ENCODE results near the gene ANKH. TPM values are rescaled to one million over a fixed set of nuclear protein-coding genes. Genes with fewer than 3 reads are reported as not detected.

ANKH gene
- polyA plus RNA-seq, 1 experiment = 14.2 TPM

DNA sequence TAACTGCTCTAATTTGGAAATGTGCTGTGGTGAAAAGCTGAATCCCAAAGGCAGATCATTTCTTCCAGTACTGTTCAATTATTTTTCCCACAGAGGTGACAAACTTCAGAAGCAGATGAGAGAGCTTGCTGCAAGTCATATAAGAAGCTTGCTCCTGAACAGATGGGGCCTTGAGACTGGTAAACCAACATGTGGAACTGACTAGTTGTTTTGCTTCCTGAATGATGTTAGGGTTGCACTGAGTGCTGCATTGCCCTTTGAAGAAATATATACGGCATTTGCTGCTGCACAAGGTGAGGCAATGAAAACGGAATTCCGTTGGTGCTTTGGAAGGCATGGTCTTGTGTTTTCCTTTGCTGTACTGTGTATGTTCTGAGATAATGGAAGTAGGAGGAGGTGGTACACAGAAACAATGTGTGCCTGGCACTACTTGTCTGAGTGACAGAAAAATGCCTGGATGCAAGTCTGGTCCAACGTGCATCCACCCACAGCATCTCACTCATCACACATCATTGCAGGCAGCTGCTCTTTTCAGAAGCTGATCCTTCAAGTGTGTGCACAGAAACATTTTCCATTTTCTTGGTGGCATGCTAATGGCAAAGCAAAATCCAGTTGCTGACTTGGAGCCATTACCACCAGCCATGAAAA lies 76.9 kb downstream of the ANKH start:
- H3K27ac ChIP-seq (ENCODE audit: low read depth, low read length) = no peak overlapping the region
- POLR2A ChIA-PET = no interaction called here
- H3K27me3 ChIP-seq (ENCODE audit: control insufficient read depth, insufficient read depth, low read length) = no peaks in the 10 kb centered on the region
- DNase-seq (ENCODE audit: low read depth, low spot score) = no peak
- no peak overlapping the region for H3K4me3 ChIP-seq (ENCODE audit: low read depth, low read length)
- TF ChIP-seq, protein P1, sequence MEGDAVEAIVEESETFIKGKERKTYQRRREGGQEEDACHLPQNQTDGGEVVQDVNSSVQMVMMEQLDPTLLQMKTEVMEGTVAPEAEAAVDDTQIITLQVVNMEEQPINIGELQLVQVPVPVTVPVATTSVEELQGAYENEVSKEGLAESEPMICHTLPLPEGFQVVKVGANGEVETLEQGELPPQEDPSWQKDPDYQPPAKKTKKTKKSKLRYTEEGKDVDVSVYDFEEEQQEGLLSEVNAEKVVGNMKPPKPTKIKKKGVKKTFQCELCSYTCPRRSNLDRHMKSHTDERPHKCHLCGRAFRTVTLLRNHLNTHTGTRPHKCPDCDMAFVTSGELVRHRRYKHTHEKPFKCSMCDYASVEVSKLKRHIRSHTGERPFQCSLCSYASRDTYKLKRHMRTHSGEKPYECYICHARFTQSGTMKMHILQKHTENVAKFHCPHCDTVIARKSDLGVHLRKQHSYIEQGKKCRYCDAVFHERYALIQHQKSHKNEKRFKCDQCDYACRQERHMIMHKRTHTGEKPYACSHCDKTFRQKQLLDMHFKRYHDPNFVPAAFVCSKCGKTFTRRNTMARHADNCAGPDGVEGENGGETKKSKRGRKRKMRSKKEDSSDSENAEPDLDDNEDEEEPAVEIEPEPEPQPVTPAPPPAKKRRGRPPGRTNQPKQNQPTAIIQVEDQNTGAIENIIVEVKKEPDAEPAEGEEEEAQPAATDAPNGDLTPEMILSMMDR (IDR thresholded peaks at IDR 0.05; ENCODE audit: low read depth, low read length) = no peak
- CTCF ChIA-PET = interaction anchor here (1.2 kb wide), 1 partner anchor 209 kb away, joined by 3 read pairs; no protein-coding TSS in a partner anchor
- H3K9me3 ChIP-seq (ENCODE audit: control insufficient read depth, insufficient read depth, low read length) = no peaks in the 10 kb centered on the region

DNA sequence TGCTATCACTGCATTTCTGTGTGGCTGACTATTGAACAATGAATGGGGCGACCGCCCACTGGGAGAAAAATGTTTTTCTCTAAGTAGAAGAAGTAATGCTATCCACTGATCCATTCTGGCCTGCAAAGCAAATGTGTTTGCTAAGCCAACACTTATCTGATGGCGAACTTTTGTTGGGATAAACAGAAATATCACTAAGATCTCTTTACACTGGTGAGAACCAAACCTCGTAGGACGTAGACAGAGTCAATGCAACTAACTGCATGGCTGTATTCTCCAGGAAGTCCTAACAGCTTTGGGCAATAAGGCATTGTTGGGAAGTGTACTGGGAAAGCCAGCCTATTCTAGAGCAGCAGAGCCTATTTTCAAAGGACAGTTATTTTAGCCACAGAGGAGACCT lies 77.7 kb downstream of the ANKH start:
- no peak for DNase-seq (ENCODE audit: low read depth, low spot score)
- no peaks in the 10 kb centered on the region for H3K27me3 ChIP-seq (ENCODE audit: control insufficient read depth, insufficient read depth, low read length)
- ChIA-PET CTCF (interaction anchor here (1.2 kb wide), 1 partner anchor 210 kb away, joined by 3 read pairs; no protein-coding TSS in a partner anchor), POLR2A (no interaction called here)
- H3K27ac ChIP-seq (ENCODE audit: low read depth, low read length) = no peak overlapping the region
- H3K9me3 ChIP-seq (ENCODE audit: control insufficient read depth, insufficient read depth, low read length) = no peaks in the 10 kb centered on the region
- H3K4me3 ChIP-seq (ENCODE audit: low read depth, low read length) = no peak overlapping the region
- TF ChIP-seq, protein P1 (IDR thresholded peaks at IDR 0.05; ENCODE audit: low read depth, low read length) = no peak

DNA sequence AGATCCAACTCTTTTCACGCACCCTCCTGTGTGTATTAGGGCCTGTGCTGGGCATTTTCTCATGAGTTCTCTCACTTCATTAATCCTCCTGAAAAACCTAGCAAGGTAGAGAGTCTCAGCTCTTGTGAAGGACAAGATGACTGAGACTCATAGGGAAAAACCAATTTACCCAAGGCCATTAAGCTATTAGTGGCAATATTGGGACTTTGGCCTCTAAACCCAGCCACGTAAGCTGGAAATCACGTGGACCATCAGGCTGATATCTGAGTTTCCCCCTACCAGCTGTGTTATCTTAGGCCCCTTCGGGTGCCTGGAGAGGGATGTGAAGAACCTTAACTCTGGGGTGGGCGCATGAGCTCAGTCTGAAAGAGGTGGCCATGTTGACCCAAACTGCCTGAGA lies 80.7 kb downstream of the ANKH start:
- CTCF ChIA-PET = no interaction called here
- H3K9me3 ChIP-seq (ENCODE audit: control insufficient read depth, insufficient read depth, low read length) = no peaks in the 10 kb centered on the region
- no peak overlapping the region for H3K27ac ChIP-seq (ENCODE audit: low read depth, low read length)
- no peak overlapping the region for H3K4me3 ChIP-seq (ENCODE audit: low read depth, low read length)
- DNase-seq (ENCODE audit: low read depth, low spot score) = no peak
- TF ChIP-seq, protein P1 (IDR thresholded peaks at IDR 0.05; ENCODE audit: low read depth, low read length) = no peak
- H3K27me3 ChIP-seq (ENCODE audit: control insufficient read depth, insufficient read depth, low read length) = no peaks in the 10 kb centered on the region
- POLR2A ChIA-PET = no interaction called here

DNA sequence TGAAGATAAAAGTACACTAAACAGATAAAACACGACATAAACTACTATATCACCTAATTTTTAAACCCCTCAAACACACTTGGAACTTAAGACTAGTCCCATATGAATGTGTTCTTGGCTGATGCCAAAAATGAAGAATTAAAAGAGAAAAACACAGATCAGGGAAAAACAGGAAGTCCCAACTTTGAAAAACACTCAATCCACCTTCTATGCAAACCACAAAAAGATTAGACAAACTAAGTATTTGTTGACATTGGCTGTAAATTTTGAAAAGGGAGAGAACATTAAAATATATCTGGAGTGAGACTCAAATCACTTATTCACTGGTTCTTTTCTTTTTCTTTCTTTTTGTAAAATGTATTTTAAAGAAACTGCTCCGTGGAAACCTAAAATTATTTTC lies 81.4 kb downstream of the ANKH start:
- ChIA-PET POLR2A (no interaction called here), CTCF (no interaction called here)
- DNase-seq (ENCODE audit: low read depth, low spot score) = no peak
- H3K9me3 ChIP-seq (ENCODE audit: control insufficient read depth, insufficient read depth, low read length) = no peaks in the 10 kb centered on the region
- TF ChIP-seq, protein P1 (IDR thresholded peaks at IDR 0.05; ENCODE audit: low read depth, low read length) = no peak
- H3K27ac ChIP-seq (ENCODE audit: low read depth, low read length) = no peak overlapping the region
- no peak overlapping the region for H3K4me3 ChIP-seq (ENCODE audit: low read depth, low read length)
- H3K27me3 ChIP-seq (ENCODE audit: control insufficient read depth, insufficient read depth, low read length) = no peaks in the 10 kb centered on the region

DNA sequence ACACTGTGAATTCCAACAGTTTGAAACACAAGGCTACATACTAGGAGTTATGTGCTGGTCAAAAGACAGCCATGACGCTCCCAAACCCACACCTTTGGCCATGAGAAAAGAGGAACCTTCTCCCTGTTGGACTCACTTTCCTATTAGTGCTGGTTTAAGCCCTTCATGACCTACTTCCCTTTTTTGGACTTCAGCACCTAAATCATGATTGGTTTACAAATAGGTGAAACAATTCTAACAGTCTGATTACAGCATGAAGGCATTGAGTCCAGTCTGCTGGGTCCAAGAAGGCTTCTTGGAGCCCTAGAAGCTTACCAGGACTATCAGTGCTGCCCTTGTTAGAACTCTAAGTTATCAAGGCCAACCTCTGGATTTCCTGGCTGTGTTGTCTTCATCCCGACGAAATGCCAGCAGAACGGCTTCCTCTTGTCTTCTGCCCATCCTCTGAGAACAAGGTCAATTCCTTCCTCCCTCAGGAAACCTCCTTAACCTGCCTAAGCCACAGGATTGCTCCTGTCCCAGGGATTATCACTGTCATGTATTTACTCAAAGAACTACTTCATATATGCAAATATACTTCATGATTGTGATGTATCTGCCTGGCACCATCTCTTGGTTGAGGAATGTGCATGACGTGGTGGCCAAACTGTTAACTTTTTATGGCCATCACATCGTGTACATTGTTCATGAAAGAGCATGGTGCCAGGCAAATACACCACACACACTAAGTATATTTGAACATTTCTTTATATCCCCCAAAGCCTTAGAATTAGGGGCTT lies 83.6 kb downstream of the ANKH start:
- ChIA-PET CTCF (no interaction called here), POLR2A (no interaction called here)
- TF ChIP-seq, protein P1 (IDR thresholded peaks at IDR 0.05; ENCODE audit: low read depth, low read length) = no peak
- no peaks in the 10 kb centered on the region for H3K27me3 ChIP-seq (ENCODE audit: control insufficient read depth, insufficient read depth, low read length)
- no peak overlapping the region for H3K4me3 ChIP-seq (ENCODE audit: low read depth, low read length)
- H3K27ac ChIP-seq (ENCODE audit: low read depth, low read length) = no peak overlapping the region
- H3K9me3 ChIP-seq (ENCODE audit: control insufficient read depth, insufficient read depth, low read length) = peaks cover 2% of the 10 kb centered on the region; the same call in 1 of the 2 replicates
- DNase-seq (ENCODE audit: low read depth, low spot score) = no peak
